H9 (cell line): ENCODE data around the gene CDS2. TPM values are rescaled to one million over a fixed set of nuclear protein-coding genes. Genes with fewer than 3 reads are reported as not detected.

Experiments
- DNase-seq: peaks from one replicate; pipeline ENCODE4 v3.0.0-alpha.2; 2017
- H2AFZ ChIP-seq: one replicate; pipeline ENCODE4 v1.6.1; 2013; ENCODE audit warnings: mild to moderate bottlenecking, low read length, control low read depth, moderate library complexity
- H2AK5ac ChIP-seq: 2 replicates; pipeline ENCODE4 v1.6.1; 2013; ENCODE audit warnings: low read length, control low read depth, mixed read lengths; ENCODE audit not compliant: insufficient read length
- H2BK120ac ChIP-seq: one replicate; pipeline ENCODE4 v1.6.1; 2013; ENCODE audit warnings: low read depth, mild to moderate bottlenecking, low read length, control low read depth, inconsistent platforms; ENCODE audit not compliant: poor library complexity, severe bottlenecking
- H2BK12ac ChIP-seq: 2 replicates; pipeline ENCODE4 v1.6.1; 2013; ENCODE audit warnings: low read length, control low read depth, mixed read lengths, low read depth; ENCODE audit not compliant: insufficient read length
- H2BK15ac ChIP-seq: 2 replicates; pipeline ENCODE4 v1.6.1; 2013; ENCODE audit warnings: low read depth, low read length, control low read depth
- H2BK20ac ChIP-seq: one replicate; pipeline ENCODE4 v1.6.1; 2013; ENCODE audit warnings: low read depth, mild to moderate bottlenecking, low read length, control low read depth, inconsistent platforms; ENCODE audit not compliant: poor library complexity, severe bottlenecking
- H2BK5ac ChIP-seq: 2 replicates; pipeline ENCODE4 v1.6.1; 2013; ENCODE audit warnings: low read length, control low read depth, mixed read lengths; ENCODE audit not compliant: insufficient read length
- H3K14ac ChIP-seq: 2 replicates; pipeline ENCODE4 v1.6.1; 2013; ENCODE audit warnings: low read length, control low read depth; ENCODE audit not compliant: insufficient read depth
- H3K18ac ChIP-seq: 2 replicates; pipeline ENCODE4 v1.6.1; 2013; ENCODE audit warnings: low read depth, mild to moderate bottlenecking, mixed read lengths, low read length, control low read depth; ENCODE audit not compliant: insufficient read length
- H3K23ac ChIP-seq: 2 replicates; pipeline ENCODE4 v1.6.1; 2013; ENCODE audit warnings: low read length, control low read depth, mixed read lengths, low read depth; ENCODE audit not compliant: insufficient read length
- H3K23me2 ChIP-seq: 2 replicates; pipeline ENCODE4 v1.6.1; 2013; ENCODE audit warnings: low read depth, mild to moderate bottlenecking, mixed read lengths, low read length, control low read depth; ENCODE audit not compliant: insufficient read length, poor library complexity, severe bottlenecking
- H3K27ac ChIP-seq: 2 replicates; pipeline ENCODE4 v1.5.1; 2013; ENCODE audit warnings: low read length, control low read depth, mixed read lengths, low read depth; ENCODE audit not compliant: insufficient read length
- H3K27me3 ChIP-seq: 2 replicates; pipeline ENCODE4 v1.6.1; 2013; ENCODE audit warnings: low read length, control low read depth, inconsistent platforms; ENCODE audit not compliant: insufficient read depth
- H3K4ac ChIP-seq: 2 replicates; pipeline ENCODE4 v1.6.1; 2013; ENCODE audit warnings: low read depth, mild to moderate bottlenecking, control low read depth, inconsistent platforms, low read length, moderate library complexity
- H3K4me1 ChIP-seq: 2 replicates; pipeline ENCODE4 v1.6.1; 2013; ENCODE audit warnings: low read length, control low read depth, inconsistent platforms; ENCODE audit not compliant: insufficient read depth
- H3K4me2 ChIP-seq: 2 replicates; pipeline ENCODE4 v1.6.1; 2013; ENCODE audit warnings: low read length, control low read depth, mixed read lengths; ENCODE audit not compliant: insufficient read length, insufficient read depth
- H3K56ac ChIP-seq: 2 replicates; pipeline ENCODE4 v1.6.1; 2013; ENCODE audit warnings: low read depth, mild to moderate bottlenecking, mixed read lengths, low read length, control low read depth; ENCODE audit not compliant: insufficient read length
- H3K79me1 ChIP-seq: 2 replicates; pipeline ENCODE4 v1.6.1; 2013; ENCODE audit warnings: low read depth, mild to moderate bottlenecking, moderate library complexity, low read length, control low read depth, inconsistent platforms; ENCODE audit not compliant: insufficient read depth, poor library complexity, severe bottlenecking
- H3K79me2 ChIP-seq: 2 replicates; pipeline ENCODE4 v1.6.1; 2013; ENCODE audit warnings: low read length, control low read depth, inconsistent platforms; ENCODE audit not compliant: insufficient read depth
- H3K9ac ChIP-seq: 2 replicates; pipeline ENCODE4 v1.6.1; 2013; ENCODE audit warnings: low read length, control low read depth, mixed read lengths; ENCODE audit not compliant: insufficient read length; ENCODE audit errors: extremely low read depth
- H3K9me3 ChIP-seq: one replicate; pipeline ENCODE4 v1.6.1; 2013; ENCODE audit warnings: low read depth, low read length, inconsistent platforms; ENCODE audit not compliant: control insufficient read depth
- H3T11ph ChIP-seq: one replicate; pipeline ENCODE4 v1.6.1; 2013; ENCODE audit warnings: mild to moderate bottlenecking, low read length, control low read depth, inconsistent platforms
- H4K20me1 ChIP-seq: one replicate; pipeline ENCODE4 v1.6.1; 2013; ENCODE audit not compliant: control insufficient read depth, insufficient read length, insufficient read depth
- H4K5ac ChIP-seq: 2 replicates; pipeline ENCODE4 v1.6.1; 2013; ENCODE audit warnings: low read depth, mild to moderate bottlenecking, mixed read lengths, low read length, control low read depth; ENCODE audit not compliant: insufficient read length
- H4K8ac ChIP-seq: replicated peaks from 2 replicates; pipeline ENCODE4 v1.6.1; 2013; ENCODE audit warnings: low read length, control low read depth, mixed read lengths, low read depth; ENCODE audit not compliant: insufficient read length
- H4K91ac ChIP-seq: 2 replicates; pipeline ENCODE4 v1.6.1; 2013; ENCODE audit warnings: low read depth, mild to moderate bottlenecking, moderate library complexity, mixed read lengths, low read length, control low read depth; ENCODE audit not compliant: insufficient read length
- H3K27ac Mint-ChIP-seq, 3 experiments: 2 replicates in 2 of 3; 3 replicates in 1 of 3; pipeline ENCODE4 v1.8.0; 2020 to 2021; ENCODE audit warnings: mixed read lengths in 3 of 3, mild to moderate bottlenecking in 1 of 3, moderate library complexity in 1 of 3
- H3K27me3 Mint-ChIP-seq: 2 replicates; pipeline ENCODE4 v1.8.0; 2021; ENCODE audit warnings: low read depth, mild to moderate bottlenecking, moderate library complexity, mixed read lengths
- H3K36me3 Mint-ChIP-seq, 3 experiments: 2 replicates in 2 of 3; 3 replicates in 1 of 3; pipeline ENCODE4 v1.8.0; 2020 to 2021; ENCODE audit warnings: low read depth in 3 of 3, mixed read lengths in 3 of 3; ENCODE audit not compliant: insufficient read depth in 1 of 3
- H3K4me1 Mint-ChIP-seq, 2 experiments: 2 replicates each; pipeline ENCODE4 v1.8.0; 2020; ENCODE audit warnings: mixed read lengths in 2 of 2
- H3K4me3 Mint-ChIP-seq, 2 experiments: 2 replicates in 1 of 2; 3 replicates in 1 of 2; pipeline ENCODE4 v1.8.0; 2020 to 2021; ENCODE audit warnings: mild to moderate bottlenecking in 2 of 2, mixed read lengths in 2 of 2, moderate library complexity in 1 of 2
- H3K9me3 Mint-ChIP-seq, 2 experiments: 2 replicates in 1 of 2; 3 replicates in 1 of 2; pipeline ENCODE4 v1.8.0; 2020; ENCODE audit warnings: mild to moderate bottlenecking in 2 of 2, mixed read lengths in 2 of 2, moderate library complexity in 1 of 2
- CTCF ChIP-seq: fragments of 200-600 bp; sonication (generic); conservative IDR thresholded peaks from 3 replicates; pipeline ENCODE4 v1.8.0; 2021; ENCODE audit warnings: antibody characterized with exemption, mild to moderate bottlenecking
- WGBS: extraction: QIAGEN DNeasy Blood & Tissue Kit; methylation state at CpG from one replicate; pipeline ENCODE4 v1.1.7; 2013; ENCODE audit warnings: missing lambda C conversion rate, low lambda C conversion rate, mixed read lengths; ENCODE audit not compliant: insufficient read length; ENCODE audit errors: extremely low coverage; 5-methylcytosine and 5-hydroxymethylcytosine counted together
- total RNA-seq: library from RNA; stranded (reverse); gene quantifications from 2 replicates; pipeline ENCODE4 v1.2.1, GENCODE V29; 2021

CDS2 gene
- total RNA-seq, 1 experiment from 2014 or later = 63.2 TPM

- H3K79me1 ChIP-seq = no peaks in the 10 kb centered on the region
- H3K27me3 Mint-ChIP-seq = no peaks in the 10 kb centered on the region
- H3K27me3 ChIP-seq = no peaks in the 10 kb centered on the region
- no CpG with 5 or more reads among the region's 11 CpGs for WGBS
- no peak overlapping the region for H2BK5ac ChIP-seq
- no peak overlapping the region for H3K4me3 Mint-ChIP-seq
- no peak for TF ChIP-seq CTCF
- H3K18ac ChIP-seq = no peak overlapping the region
- no peak overlapping the region for H4K91ac ChIP-seq
- H3K27ac ChIP-seq = no peak overlapping the region
- H3K4me1 Mint-ChIP-seq = peaks cover 10 to 18% of the 10 kb centered on the region in 2 experiments
- H3K9me3 ChIP-seq = no peaks in the 10 kb centered on the region
- DNase-seq = no peak
- no peak overlapping the region; a peak in 1 of 7 replicates for H3K27ac Mint-ChIP-seq
- H4K20me1 ChIP-seq = no peaks in the 10 kb centered on the region
- H3K23ac ChIP-seq = no peak overlapping the region
- no peak overlapping the region for H2BK120ac ChIP-seq
- peaks cover 13% of the 10 kb centered on the region in 3 experiments; a peak in 6 of 7 replicates for H3K36me3 Mint-ChIP-seq
- no peak overlapping the region for H2AK5ac ChIP-seq
- H3K56ac ChIP-seq = no peak overlapping the region
- no peak overlapping the region for H3K9ac ChIP-seq
- H3T11ph ChIP-seq = no peak overlapping the region
- no peak overlapping the region for H3K4me2 ChIP-seq
- no peak overlapping the region for H3K4ac ChIP-seq
- no peak overlapping the region for H2AFZ ChIP-seq
- H3K14ac ChIP-seq = no peak overlapping the region
- H3K23me2 ChIP-seq = no peaks in the 10 kb centered on the region
- no peaks in the 10 kb centered on the region for H3K9me3 Mint-ChIP-seq
- H4K8ac ChIP-seq = no peak overlapping the region
- H4K5ac ChIP-seq = no peak overlapping the region
- no peaks in the 10 kb centered on the region for H3K79me2 ChIP-seq
- no peak overlapping the region for H2BK15ac ChIP-seq
- no peak overlapping the region for H2BK12ac ChIP-seq
- H3K4me1 ChIP-seq = no peaks in the 10 kb centered on the region
- no peak overlapping the region for H2BK20ac ChIP-seq
Observed at GRCh38 chr20:5197270-5197827, 70.5 kb downstream of the CDS2 start.
